Activated CD8-positive, alpha-beta memory T cell treated with anti-CD3 and anti-CD28 coated beads for 36 hours (primary cell): ENCODE results near the gene ST3GAL2. TPM values are rescaled to one million over a fixed set of nuclear protein-coding genes. Genes with fewer than 3 reads are reported as not detected.
"Not testable (repeated sequence)": the region's sequence is repeated elsewhere in the genome, so short reads cannot be mapped to it uniquely, and the experiment has no call there.

Source experiments
- CTCF ChIA-PET: fragments of 350-600 bp; sonication (Branson Sonifier 250); formaldehyde crosslinking; loops from one replicate; lab custom pipeline; 2021; ENCODE audit warnings: antibody characterized with exemption; lab: Charles Lee
- POLR2A ChIA-PET: fragments of 350-600 bp; sonication (Branson Sonifier 250); formaldehyde crosslinking; loops from one replicate; lab custom pipeline; 2021; ENCODE audit warnings: antibody characterized with exemption; lab: Charles Lee
- total RNA-seq, 2 experiments: library from RNA; stranded (reverse); gene quantifications; one replicate each; pipeline ENCODE4 v1.2.3, GENCODE V29; 2021

The ST3GAL2 gene
- total RNA-seq, 2 experiments from 2014 or later, result 25.8 to 26.1 TPM

DNA sequence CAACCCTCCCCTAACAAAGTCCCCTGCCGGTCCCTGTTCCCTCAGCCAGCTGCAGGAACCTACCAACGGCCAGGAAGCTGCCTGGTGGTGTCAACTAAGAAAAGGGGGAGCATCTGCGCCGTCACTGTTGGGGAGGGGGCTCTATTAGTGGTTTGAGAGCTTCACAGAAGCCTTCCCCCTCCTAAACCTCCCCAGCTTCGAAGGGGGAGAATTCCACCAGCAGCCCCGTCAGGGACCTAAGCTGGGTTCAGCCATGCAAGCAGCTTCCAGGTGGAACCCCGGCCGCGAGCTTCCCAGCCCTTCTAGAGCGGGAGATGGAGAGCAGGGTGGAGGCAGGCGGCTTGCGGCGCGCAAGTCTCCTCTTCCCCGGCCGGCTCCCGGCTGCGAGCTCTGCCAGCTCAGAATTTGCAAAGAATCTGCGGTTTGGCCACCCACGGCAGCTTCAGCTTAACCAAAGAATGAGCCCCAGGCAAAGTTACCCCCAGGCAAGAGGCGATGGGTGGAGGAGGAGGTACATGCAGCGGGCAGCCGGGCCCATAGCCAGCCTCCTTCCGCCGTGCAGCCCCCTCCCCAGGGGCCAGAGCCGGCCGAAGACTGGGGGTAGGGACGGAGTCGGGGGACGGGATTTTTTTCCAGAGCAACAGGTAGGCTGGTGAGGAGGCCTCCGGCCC lies 58.5 kb downstream of the ST3GAL2 start:
- POLR2A ChIA-PET, result interaction anchor here (0.7 to 2.9 kb wide), 10 partner anchors 33 to 194 kb away, joined by 3 to 14 read pairs (median 4); partner anchors contain the start of genes AARS1, DDX19B, FCSK and ST3GAL2
- CTCF ChIA-PET, result interaction anchor here (0.8 to 1.8 kb wide), 3 partner anchors 11 to 38 kb away, joined by 3 to 4 read pairs (median 4); partner anchors contain the start of gene DDX19A

DNA sequence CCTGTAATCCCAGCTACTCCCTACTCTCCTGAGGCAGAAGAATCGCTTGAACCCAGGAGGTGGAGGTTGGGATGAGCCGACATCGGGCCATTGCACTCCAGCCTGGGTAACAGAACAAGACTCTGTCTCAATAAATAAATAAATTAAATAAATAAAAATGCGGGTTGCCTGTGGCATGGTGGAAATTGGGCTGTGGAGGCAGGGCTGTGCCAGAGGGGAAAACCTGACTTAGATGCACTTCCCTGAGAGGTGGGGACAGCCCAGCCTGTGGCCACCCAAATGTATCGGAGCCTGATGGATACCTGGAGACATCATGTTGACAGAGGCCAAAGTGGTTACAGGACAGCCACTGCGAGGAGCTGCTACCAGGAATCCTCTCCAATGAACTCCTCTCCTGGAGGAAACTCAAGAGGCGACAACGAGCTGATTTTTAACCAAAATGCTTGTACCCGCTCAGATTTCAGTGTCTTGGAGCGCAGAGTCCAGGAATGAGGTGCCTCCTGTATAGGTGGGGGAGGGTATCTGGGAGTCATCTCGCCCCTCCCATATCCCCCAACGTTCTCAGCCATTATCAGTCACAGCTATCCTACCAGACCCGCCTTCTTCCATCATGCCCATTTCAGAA lies 59.9 kb downstream of the ST3GAL2 start:
- ChIA-PET CTCF (interaction anchor here (0.7 to 1.2 kb wide), 3 partner anchors 9 to 57 kb away, joined by 3 read pairs; no protein-coding TSS in a partner anchor), POLR2A (interaction anchor here (0.9 to 1.0 kb wide), 2 partner anchors 142 to 147 kb away, joined by 4 to 5 read pairs; no protein-coding TSS in a partner anchor)

DNA sequence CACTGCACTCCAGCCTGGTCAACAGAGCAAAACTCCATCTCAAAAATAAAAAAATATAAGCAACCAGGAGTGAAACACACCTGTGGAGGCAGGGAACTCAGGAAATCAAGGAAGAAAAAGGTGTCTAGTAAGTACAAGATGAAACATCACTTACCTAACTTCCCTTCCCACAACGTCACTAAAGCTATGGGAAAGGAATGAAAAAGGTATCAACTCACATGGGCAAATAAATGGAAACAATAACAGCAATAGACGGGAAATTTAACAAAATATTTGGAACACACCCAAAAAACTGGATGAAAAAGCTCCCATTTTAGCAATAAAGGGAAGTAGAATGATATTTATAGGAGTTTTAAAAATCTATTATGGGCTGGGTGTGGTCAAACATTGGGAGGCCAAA lies 61.1 kb downstream of the ST3GAL2 start:
- ChIA-PET CTCF (interaction anchor here (0.5 to 1.0 kb wide), 3 partner anchors 8 to 1425 kb away, joined by 3 read pairs; no protein-coding TSS in a partner anchor), POLR2A (interaction anchor here (0.7 to 0.9 kb wide), 3 partner anchors 10 to 32 kb away, joined by 3 to 6 read pairs (median 4); no protein-coding TSS in a partner anchor)

DNA sequence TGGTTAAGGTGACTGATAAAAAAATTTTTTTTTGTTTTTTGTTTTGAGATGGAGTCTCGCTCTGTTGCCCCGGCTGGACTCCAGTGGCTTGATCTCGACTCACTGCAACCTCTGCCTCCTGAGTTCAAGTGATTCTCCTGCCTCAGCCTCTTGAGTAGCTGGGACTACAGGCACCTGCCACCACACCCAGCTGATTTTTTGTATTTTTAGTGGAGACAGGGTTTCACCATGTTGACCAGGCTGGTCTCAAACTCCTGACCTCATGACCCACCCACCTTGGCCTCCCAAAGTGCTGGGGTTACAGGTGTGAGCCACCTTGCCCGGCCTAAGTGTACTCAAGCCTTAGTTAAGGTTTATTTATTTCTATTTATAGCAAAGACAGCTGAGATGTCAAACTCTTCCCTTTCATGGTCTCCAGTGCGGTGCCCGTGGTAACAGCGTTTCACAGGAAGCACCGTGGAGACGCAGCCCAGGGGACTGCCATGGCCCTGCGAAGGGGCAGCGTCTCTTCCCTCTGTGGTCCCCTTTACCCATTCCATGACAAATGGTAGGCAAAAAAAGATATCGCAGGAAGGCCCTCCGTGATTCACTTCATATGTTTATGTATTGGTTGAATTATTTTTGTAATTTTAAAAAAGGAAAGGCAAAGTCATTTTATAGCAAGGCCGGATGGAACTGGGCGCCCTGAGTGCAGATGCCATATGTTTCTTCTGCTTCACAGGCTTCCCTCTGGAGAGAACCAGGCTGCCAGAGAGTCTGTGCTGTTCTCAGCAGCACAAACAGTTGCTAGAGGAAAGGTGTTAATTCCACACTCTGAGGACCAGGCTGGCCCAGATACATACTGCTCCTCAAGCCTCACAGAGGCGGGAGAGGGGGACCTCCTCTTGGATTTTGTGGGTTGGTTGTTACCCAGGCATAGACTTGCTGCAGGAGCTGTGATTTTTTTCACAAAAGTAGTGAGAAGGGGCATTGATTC lies 63.0 kb downstream of the ST3GAL2 start:
- ChIA-PET CTCF (no interaction called here), POLR2A (no interaction called here)

DNA sequence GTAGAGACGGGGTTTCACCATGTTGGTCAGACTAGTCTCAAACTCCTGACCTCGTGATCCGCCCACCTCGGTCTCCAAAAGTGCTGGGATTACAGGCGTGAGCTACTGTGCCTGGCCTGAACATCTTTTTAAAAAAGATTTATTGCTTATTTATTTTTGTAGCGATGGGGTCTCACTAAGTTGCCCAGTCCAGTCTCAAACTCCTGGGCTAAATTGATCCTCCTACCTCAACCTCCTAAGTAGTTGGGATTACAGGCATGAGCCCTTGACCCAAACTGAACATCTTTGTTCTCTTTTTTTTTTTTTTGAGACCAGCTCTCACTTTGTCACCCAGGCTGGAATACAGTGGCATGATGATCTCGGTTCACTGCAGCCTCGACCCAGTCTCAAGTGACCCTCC lies 64.7 kb downstream of the ST3GAL2 start:
- CTCF ChIA-PET, result no interaction called here

DNA sequence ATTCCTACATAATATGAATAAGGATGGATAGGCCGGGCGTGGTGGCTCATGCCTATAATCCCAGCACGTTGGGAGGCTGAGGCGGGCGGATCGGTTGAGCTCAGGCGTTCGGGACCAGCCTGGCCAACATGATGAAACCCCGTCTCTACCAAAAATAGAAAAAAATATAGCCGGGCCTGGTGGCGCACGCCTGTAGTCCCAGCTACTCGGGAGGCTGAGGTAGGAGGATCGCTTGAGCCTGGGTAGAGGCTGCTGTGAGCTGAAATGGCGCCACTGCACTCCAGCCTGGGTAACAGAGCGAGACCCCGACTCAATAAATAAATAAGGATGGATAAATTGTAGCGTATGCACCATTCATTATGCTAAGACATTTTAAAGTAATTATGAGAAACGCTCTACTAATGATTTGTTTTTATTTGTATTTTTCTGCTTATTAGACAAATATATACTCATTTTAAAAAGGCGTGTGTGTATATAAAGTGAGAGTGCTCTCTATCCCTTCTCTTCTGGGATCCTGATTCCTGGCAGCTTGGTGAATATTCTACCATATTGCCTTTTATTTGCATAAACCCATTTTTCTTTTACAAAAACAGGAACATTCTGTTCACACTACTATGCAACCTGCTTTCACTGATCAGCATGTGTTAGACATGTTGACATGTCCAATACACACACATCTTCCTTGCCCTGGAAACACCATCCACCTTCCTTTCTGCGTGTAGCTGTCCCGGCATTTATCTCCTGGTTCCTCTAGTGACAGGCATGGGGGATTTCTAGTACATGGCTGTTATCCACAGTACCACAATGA lies 65.8 kb downstream of the ST3GAL2 start:
- CTCF ChIA-PET, result no interaction called here

More for the DNA sequence above, 64.7 kb downstream of the ST3GAL2 start:
- POLR2A ChIA-PET, result no interaction called here

DNA sequence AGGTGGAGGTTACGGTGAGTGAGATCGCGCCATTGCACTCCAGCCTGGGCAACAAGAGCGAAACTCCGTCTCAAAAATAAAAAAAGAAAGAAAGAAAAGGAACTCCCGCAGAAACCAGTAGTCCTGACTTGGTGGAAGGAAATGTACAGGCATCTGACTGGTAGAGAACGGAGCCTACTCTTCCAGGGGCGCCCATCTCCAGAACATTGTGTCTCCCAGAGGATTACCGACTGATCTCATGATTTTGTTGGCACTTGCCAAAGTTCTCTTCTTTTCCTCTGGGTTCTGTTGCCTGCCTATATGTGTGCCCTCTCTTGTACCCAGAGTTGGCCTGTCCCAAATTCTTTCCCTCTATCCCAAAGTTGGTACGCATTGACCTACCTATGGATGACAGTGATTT lies 68.0 kb downstream of the ST3GAL2 start:
- POLR2A ChIA-PET, result no interaction called here
- CTCF ChIA-PET, result interaction anchor here (1.3 kb wide), 1 partner anchor 284 kb away, joined by 4 read pairs; no protein-coding TSS in a partner anchor

More for the DNA sequence above, 65.8 kb downstream of the ST3GAL2 start:
- POLR2A ChIA-PET, result no interaction called here

DNA sequence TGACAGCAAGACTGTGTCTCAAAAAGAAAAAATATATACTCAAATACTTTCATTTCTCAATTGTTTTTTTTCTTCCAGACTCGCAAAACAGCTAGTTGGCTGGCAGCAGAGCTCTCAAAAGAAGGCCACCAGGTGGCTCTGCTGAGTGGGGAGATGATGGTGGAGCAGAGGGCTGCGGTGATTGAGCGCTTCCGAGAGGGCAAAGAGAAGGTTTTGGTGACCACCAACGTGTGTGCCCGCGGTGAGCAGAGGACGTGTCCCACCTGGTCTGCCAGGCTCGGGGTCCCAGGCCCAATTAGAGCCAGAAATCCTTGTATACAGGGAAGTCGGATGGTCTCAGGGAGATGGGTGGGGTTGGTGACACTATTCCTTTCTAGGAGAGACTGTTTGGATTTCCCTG lies 68.8 kb downstream of the ST3GAL2 start:
- POLR2A ChIA-PET, result not testable (repeated sequence)
- CTCF ChIA-PET, result interaction anchor here (0.7 to 1.3 kb wide), 5 partner anchors 8 to 285 kb away, joined by 3 to 4 read pairs (median 3); no protein-coding TSS in a partner anchor

- ChIA-PET POLR2A (interaction anchor here (0.9 kb wide), 1 partner anchor 13 kb away, joined by 3 read pairs; no protein-coding TSS in a partner anchor), CTCF (no interaction called here)
Observed at GRCh38 chr16:70364399-70364798, 74.5 kb downstream of the ST3GAL2 start.

- POLR2A ChIA-PET, result interaction anchor here (0.6 to 1.5 kb wide), 2 partner anchors 12 to 125 kb away, joined by 4 read pairs; no protein-coding TSS in a partner anchor
Observed at GRCh38 chr16:70359552-70359951, 79.3 kb downstream of the ST3GAL2 start.

DNA sequence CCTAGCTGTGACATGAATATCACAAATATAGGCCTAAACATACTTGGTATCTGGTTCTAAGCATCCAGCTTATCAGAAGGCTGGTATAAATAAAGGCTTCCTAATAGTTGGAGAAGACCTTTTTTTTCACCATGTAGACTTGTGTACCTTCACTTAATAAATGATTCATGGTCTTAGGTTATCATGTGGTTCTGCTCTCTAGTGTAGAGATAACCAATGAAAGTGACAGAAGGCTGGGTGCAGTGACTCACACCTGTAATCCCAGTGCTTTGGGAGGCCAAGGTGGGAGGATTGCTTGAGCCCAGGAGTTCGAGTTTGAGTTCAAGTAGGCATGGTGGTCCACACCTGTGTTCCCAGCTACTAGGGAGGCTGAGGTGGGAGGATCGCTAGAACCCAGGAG lies 89.1 kb downstream of the ST3GAL2 start:
- ChIA-PET CTCF (interaction anchor here (1.5 kb wide), 1 partner anchor 20 kb away, joined by 3 read pairs; no protein-coding TSS in a partner anchor), POLR2A (no interaction called here)

More at GRCh38 chr16:70359552-70359951, 79.3 kb downstream of the ST3GAL2 start:
- CTCF ChIA-PET, result no interaction called here

DNA sequence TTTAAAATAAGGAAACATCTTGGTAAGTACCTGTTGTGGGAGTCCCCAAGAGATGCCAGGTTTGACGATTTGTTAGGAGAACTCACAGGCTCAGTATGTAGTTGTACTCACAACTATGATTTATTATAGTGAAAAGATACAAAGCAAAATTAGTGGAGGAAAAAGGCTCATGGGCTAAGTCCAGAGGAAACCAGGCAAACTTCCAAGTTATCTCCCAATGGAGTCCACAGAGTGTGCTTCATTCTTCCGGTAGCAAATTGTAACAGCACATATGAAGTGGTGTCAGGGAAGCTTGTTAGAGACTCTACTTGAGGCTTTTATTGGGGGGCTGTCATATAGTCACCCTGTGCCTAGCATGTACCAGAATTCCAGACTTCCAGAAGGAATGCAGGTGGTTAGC lies 89.9 kb downstream of the ST3GAL2 start:
- ChIA-PET CTCF (interaction anchor here (1.5 kb wide), 1 partner anchor 21 kb away, joined by 3 read pairs; no protein-coding TSS in a partner anchor), POLR2A (interaction anchor here (0.7 kb wide), 1 partner anchor 128 kb away, joined by 5 read pairs; no protein-coding TSS in a partner anchor)

- CTCF ChIA-PET, result interaction anchor here (0.5 to 1.7 kb wide), 5 partner anchors 35 to 235 kb away, joined by 3 to 7 read pairs (median 4); partner anchors contain the start of genes DDX19B and EXOSC6
- POLR2A ChIA-PET, result interaction anchor here (0.6 to 2.3 kb wide), 9 partner anchors 15 to 497 kb away, joined by 3 to 28 read pairs (median 4); partner anchors contain the start of genes AARS1 and DDX19B
Observed at GRCh38 chr16:70345840-70346239, 93.1 kb downstream of the ST3GAL2 start.

- POLR2A ChIA-PET, result no interaction called here
Observed at GRCh38 chr16:70342016-70342415, 96.9 kb downstream of the ST3GAL2 start.

GRCh38 chr16:70341600-70341999 lies 97.3 kb downstream of the ST3GAL2 start:
- ChIA-PET CTCF (no interaction called here), POLR2A (no interaction called here)

More at GRCh38 chr16:70342016-70342415, 96.9 kb downstream of the ST3GAL2 start:
- CTCF ChIA-PET, result no interaction called here

- CTCF ChIA-PET, result no interaction called here
- POLR2A ChIA-PET, result no interaction called here
Observed at GRCh38 chr16:70337814-70338213, 101.1 kb downstream of the ST3GAL2 start.

DNA sequence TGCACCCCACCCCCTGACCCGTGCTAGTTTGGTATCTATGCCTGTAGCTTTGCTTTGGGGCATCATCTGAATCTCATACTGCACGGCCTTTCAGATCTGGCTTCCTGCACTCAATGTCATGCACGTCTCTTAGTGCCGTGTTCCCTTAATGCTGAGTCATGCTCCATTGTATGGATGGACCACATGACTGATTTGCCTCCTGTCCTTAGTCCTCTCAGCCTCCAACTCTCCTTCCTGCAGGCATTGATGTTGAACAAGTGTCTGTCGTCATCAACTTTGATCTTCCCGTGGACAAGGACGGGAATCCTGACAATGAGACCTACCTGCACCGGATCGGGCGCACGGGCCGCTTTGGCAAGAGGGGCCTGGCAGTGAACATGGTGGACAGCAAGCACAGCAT lies 106.2 kb downstream of the ST3GAL2 start:
- POLR2A ChIA-PET, CTCF ChIA-PET: not testable (repeated sequence)
